CD4-positive, alpha-beta T cell treated with Interleukin-2 at 100 ng/mL for 4 hours (primary cell): Measurements from ENCODE around the gene MICALL2.

Experiments used
- DNase-seq: peaks from one replicate; pipeline ENCODE4 v3.0.0-alpha.2; 2020; ENCODE audit warnings: low spot score

The MICALL2 gene

GRCh38 chr7:1415389-1415990 lies 43.8 kb downstream of the MICALL2 start:
- DNase-seq, result no peak

- DNase-seq, result no peak
These were observed 45.2 kb downstream of the MICALL2 start for GRCh38 chr7:1413936-1414639.

- peak; percentile 84 for DNase-seq
These were observed 46.7 kb downstream of the MICALL2 start for GRCh38 chr7:1412322-1413261.

- DNase-seq, result no peak
These were observed 47.9 kb downstream of the MICALL2 start for GRCh38 chr7:1411414-1411813.

DNA sequence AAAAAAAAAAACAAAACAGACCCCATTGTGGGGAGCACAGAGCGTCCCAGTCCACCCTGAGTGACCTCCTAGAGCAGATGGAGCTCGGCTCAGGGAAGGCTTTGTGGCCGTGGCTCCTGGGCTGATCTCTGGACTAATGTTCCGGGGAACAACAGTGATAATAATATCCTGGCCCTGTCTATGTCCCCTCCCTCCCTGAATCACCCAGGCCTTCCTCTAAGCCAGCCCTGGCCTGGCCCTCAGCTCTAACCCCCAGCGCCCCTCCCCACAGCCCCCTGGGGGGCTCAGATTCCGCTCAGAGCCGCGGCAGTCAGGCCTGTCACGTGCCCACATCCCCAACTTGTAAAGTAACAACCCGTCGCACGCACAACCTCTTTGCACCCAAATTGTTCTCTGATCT lies 48.3 kb downstream of the MICALL2 start:
- DNase-seq, result no peak

DNA sequence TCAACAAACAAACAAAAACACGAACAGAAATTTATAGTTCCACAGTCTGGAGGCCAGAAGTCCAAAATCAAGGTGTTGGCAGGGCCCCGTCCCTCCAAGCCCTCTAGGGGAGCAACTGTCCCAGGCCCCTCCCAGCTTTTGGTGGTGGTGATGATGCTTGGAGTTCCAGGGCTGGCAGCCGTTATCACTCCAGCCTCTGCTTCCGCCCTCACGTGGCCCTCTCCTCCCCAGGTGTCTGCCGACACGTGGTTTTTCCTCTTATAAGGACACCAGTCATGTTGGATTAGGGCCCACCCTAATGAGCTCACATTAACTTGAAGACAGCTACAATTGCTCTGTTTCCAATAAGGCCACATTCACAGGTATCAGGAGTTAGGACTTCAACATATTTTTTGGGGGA lies 49.7 kb downstream of the MICALL2 start:
- no peak for DNase-seq

DNA sequence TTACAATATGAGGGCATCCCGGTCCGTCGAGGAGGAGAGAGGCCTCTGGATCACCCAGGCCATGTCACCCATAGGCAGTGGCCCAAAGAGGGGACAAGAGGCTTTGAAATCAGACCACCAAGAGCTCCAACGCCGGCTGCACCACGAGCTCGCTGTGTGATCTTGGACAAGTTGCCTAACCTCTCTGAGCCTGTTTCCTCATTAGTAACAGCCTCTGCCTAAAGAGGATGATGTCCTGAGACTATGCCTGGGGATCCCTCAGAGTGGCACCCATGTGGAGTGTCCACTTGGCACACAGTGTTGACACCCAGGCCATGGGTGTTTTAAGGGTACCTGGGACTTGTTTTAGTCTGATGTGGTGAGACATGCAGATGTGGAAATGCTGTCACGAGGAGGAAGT lies 50.8 kb downstream of the MICALL2 start:
- DNase-seq, result no peak

DNA sequence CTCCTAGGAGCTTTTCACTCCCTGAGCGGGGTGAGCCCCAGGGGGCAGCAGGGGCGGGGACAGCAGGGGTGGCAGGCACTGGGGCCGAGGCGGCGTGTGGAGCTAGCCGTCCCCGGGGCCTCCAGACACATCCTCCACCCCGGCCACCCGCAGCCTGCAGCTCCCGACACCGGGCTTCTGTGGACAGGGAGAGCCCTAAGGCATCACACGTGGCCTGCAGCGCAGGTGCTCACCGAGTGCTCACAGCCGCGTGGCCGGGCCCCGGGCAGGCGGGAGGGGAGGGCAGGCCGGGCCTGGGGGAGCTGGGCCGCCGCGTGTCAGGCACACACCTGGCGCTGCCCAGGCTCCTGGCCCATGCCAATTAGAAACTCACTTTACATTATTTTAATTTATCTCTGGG lies 51.4 kb downstream of the MICALL2 start:
- no peak for DNase-seq

GRCh38 chr7:1404898-1405548 lies 54.2 kb downstream of the MICALL2 start:
- no peak for DNase-seq

DNA sequence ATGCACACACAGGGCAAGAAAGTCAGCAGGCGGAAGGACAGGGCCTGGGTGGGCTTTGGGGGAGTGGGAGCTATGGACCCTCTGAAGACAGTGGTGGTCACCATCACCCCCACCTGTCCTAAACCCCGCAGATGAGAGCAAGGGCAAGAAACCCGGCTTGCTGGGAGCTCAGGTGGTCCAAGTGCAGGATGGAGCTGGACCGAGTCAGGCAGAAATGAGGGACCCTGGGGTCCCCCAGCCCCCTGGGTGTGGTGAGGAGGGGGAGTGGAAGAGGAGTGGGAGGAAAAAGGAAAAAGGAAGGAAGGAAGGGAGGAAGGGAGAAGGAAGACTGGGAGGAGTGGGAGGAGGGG lies 54.8 kb downstream of the MICALL2 start:
- DNase-seq, result no peak

DNA sequence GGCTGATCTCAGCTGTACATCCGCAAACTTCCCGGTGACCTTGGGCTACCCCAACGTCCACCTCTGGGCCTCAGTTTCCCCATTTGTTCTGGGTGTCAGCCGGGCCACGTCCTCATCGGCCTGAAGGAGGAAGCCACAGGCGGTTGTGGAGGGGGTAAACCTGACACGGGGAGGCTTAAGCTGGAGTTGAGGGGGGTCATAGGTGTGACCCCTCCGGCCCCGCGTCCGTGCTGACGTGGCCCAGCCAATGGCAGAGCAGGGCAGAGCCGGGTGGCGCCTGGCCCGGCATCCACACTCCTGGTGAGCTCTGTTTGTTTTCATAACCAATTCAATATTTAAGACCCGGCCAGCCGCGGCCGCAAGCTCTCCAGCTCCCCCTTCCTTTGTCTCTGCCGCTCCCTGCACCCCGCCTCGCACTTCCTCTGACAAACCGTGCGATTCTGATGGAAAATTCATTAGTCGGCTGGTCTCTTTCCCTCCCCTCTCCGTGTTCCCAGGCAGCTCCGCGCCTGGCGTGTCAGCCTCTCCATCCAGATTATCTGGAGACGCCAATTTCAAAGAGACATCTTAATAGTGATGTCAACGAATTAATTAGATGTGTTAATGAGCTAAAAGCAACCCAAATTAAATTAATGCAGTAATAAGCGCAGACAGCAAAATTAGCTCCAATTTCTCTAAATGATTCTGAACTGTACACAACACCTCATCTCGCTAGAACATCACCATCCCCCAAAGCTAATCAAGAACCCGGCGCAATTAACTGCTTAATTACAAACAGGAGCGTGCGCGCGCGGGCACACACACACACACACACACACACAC lies 55.4 kb downstream of the MICALL2 start:
- no peak for DNase-seq

DNA sequence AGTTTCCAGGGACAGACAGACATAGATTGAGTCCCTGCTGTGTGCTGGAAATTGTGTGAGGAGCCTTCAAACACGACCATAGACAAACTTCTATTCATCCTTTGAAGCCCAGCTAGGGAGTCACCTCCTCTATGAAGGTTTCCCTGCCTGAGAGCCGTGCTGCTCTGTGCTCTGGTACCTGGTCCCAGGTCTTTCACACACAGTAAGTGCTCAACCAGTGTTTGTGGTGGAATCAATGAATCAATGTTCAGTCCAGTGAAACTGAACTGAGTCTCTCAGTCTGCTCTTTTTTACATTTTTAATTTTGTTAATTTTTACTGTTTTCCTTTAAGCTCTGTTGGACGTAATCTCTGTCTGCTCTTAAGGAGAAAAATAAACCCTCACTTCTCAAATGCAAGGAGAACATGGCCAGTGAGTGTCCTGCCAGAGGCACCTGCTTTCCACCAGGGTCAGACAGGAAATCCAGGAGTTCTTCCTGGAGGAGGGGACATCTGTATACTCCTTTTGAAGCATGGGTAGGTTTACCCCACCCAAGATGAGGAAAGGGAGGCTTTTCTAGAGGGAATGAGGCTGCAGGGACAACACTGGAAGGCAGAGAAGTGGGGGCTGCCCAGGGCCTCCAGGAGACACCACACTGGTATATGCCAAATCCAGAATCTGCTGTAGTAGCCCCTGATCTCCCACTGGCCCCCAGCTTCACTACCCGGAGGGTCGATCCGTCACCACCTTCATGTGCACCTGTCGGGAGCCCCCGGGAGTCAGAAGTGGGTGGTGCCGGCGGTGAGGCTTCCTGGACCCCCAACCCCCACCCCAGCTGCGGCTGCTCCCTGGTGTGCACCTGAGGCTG lies 56.3 kb downstream of the MICALL2 start:
- DNase-seq, result no peak

GRCh38 chr7:1402110-1402790 lies 57.0 kb downstream of the MICALL2 start:
- no peak for DNase-seq

- no peak for DNase-seq
These were observed 58.3 kb downstream of the MICALL2 start for GRCh38 chr7:1401011-1401410.

GRCh38 chr7:1400371-1400770 lies 58.9 kb downstream of the MICALL2 start:
- DNase-seq, result no peak

DNA sequence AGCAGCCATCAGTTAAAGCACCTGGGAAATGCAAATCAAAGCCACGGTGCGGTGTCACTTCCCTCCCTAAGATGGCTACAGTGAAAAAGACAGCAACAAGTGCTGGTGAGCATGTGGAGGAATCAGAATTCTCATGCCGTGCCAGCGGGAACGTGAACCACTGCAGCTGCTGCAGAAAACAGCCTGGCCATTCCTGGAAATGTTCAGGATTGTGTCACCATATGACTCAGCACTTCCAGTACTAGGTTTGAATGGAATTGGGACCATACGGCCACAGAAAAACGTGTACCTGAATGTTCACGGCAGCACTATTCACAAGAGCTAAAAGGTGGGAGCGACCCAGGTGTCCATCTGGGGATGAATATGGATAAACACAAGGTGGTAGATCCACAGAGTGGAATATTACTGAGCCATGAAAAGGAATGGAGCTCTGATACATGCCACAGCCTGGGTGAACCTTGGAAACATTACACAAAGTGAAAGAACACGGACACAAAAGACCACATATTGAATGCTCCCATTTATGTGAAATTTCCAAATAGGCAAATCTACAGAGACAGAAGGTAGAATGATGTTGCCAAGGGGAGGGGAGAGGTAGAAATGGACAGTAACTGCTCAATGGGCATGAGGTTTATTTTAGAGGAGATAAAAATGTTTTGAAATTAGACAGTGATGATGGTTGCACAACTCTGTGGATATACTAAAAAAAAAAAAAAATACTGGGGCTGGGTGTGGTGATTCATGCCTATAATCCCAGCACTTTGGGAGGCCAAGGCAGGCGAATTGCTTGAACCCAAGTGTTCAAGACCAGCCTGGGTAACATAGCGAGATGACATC lies 61.6 kb downstream of the MICALL2 start:
- no peak for DNase-seq

- no peak for DNase-seq
These were observed 63.1 kb downstream of the MICALL2 start for GRCh38 chr7:1396195-1396594.

DNA sequence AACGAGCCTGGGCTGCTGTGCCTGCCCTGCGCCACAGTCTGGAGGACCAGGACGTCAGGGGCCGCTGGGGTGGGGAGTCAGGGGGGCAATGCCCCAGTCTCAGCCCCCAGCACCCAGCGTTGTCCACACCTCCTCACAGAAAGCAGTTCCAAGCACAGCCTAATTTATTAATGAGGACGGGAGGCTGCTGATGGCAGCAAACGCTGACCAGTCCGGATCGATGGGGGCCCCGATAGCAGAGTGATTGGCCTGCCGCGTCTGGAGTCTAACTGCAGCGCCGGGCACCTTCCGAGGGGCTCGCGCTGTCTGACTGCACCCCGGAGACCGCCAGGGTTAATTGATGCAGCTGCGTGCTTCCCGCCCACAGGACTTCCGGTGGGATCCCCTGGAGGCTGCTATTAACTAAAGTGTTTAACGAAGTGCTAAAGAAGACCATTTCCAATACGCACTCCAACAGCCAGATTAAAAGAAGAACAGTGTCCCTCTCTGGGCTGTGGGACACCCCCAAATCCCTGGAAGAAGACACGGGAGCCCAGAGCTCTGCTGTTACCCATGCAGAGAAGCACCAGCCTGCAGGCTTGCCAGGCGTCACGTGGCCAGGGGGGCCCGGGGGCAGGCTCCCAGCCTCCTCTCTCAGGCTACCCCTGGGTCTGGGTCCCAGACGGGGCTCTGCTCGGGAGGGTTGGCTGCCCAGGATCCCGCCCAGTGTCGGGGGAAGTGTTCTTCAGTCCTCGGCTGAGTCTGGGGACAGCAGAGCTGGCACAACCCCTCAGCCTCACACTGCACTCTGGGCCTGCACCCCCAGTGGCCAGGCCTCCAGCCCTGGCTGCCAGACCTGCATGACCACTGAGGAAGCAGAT lies 63.8 kb downstream of the MICALL2 start:
- DNase-seq, result no peak
